Iris pigment epithelial cell (primary cell): Measurements from ENCODE around the gene CCDC149.

ENCODE experiments used
- DNase-seq: peaks from one replicate; pipeline ENCODE4 v3.0.0-alpha.2; 2011; ENCODE audit warnings: low read depth

Gene CCDC149

DNA sequence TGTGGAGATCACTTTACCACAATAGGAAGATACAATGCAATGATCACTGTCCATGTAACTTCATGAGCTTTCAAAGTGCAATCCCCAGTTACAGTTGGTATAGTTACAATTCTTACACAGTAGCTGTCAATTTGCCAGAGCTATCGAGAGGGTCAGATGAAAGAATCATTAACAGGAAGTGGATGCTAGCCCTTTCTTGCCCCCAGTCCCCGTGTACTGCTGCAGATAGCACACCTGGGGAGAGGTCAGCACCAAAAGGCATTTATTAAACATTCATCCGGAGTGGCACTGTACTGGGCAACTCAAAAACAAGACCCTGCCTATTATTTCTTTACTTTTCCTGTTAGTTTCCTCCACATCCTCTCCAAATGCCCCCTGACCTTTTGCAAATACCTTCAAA is 69.7 kb downstream of the CCDC149 start:
- DNase-seq: no peak

DNA sequence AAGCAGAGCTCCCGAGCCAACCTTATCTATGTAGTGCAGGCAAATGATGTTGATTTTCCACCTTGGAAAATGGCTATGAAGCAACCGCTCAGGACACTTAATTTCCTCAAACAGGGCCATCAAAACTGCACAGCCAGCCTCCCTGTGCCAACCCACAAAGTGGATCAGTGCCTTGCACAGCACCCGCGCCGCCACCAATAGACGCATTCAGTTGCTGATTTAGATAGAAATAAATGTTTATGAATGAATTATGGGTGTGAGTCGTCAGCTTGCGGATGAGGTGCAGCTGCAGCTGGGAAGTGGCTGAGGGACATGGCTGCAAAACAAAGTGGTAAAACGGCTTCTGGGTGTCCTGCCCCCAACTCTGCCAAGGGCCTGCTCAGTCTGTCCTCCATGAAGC is 70.5 kb downstream of the CCDC149 start:
- DNase-seq: no peak

DNA sequence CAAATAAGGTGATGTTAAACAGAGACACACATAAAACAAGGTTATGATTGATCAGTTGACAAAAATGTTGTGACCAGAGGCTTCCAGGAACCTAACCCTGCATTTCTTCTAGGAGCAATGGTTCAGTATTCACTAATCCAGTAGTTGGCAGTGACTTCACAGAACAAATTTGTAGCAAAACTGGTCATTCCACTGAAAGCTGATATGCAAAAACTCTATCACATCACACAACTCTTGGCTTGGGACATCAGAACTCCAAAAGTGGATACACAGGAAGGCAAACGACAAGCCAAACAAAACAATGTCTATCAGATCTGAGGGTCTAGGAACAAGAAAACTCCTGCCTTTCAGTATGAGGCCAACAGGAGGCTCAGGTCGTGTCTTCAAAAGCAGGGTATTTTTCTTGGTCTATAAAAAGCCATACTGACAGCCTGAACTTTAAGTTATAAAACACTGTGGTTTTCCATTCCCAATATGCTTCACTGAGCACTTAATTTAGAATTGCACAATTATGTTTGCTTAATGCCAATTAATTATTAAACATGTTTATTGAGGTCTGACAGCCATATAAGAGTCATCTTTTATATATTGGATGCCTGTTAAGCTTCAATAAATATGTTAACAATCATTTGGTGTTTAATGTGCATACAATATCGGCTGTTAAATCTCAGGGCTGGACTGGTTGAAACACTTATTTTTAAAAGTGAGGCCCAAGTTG is 71.9 kb downstream of the CCDC149 start:
- DNase-seq: no peak

DNA sequence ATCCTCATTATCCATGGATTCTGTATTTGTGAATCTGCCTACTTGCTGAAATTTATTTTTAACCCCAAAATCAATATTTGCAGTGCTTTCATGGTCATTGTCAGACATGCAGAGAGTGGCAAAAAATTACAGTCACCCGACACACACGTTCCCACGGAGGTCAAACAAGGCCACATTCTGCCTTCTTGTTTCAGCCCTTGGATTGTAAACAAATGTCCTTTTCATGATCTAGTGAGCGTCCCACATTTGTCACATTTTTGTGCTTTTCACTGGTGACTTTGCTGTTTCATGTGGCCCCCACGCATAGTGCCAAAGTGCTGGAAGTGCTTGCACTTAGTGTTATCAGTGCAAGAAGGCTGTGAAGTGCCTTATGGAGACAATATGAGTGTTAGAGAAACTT is 72.5 kb downstream of the CCDC149 start:
- no peak for DNase-seq

DNA sequence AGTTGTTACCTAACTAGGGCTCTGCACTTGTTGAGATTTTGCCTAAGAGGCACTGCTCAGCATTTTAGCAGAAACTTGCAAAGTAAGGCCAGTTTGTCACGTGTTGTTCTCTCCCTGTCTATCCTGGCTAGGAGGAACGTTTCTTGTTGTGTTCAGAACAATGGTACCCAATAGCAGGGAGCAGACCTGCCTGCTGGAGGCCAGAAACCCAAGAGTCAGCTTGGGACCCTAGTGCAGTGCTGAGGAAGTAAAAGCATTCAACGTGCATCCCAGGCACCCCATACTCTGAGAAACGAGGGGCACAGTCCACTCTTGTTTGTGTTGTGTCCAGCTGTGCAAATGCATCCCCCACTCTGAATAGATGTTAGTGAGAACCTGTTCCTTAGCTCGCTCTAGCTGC is 75.1 kb downstream of the CCDC149 start:
- DNase-seq: no peak

DNA sequence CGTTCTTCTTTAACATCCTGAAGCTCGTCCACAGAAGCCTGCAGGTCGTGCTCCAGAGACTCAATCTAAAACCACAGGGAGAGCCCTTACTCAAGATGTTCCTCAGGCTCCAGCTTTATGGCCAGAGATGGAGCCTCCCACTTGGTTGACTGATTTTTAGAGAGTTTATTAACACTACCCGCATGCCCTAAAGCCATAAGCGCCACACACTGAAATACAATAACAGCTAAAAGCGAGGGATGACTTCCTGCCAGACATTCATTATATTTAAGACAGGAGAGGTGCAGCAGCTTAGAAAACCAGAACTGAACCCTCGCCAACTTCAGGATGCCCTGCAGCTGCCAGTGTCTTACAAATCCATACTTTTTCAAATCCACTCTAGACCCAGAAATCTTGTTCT is 75.5 kb downstream of the CCDC149 start:
- DNase-seq: no peak

DNA sequence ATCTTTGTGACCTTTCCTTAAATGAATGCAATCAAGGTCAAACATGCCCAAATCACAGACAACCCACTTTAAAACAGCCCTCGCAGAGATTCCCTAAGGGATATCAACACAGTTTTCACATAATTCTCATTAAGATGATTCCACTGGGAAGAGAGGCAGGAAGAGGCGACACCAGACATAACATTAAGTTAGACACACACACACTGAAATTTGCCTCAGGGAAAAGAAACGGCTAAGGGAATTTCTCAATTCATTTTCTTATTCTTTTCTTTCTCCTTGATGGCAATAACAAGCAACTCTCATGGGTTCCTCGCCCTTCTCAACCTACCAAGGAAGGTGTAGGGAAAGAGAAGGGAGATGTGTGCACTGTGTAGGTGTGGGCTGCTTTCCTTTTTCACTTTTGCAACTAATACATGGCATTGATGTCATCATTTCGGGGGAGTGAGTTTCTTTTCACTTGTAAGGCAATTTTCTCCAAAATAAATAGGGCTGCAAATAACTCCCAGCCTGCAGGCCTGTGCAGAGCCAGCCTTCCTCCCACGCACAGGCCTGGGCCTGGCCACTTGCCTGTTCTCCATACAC is 76.1 kb downstream of the CCDC149 start:
- no peak for DNase-seq

DNA sequence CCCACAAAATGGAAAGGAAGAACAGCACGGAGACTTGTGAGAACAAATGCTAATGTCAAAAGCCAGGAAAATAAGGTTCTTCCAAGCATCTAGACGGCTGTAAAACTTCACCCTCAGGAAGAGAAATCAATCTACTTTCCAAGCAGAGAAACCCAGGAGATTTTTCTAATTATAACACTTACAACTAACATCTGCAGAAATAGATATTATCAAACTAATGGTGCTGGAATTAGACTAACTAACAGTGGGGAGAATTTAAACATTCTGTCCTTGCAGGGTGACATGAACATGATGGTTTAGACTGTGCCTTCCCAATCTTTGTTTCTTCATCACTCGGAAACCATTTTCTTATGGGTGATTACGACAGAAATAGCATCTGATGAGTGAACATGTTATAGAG is 77.1 kb downstream of the CCDC149 start:
- DNase-seq: no peak

DNA sequence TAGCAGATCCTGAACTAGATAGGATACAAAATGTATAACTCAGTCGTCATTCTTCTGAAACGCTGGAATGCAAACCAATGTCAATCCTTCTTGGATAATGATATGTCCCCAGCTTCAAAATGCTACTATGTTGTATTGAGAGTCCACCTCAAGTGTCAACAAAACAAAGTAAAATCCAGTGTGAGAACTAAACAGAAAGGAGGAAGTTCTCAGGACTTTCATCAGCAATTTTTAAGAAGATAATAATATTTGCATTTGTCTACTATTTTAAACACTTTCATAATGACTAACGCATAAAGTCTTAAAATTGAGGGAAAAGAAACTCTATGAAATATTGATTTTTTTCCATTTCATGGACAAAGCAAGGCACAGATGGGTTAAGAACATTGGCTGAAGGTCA is 81.2 kb downstream of the CCDC149 start:
- no peak for DNase-seq

DNA sequence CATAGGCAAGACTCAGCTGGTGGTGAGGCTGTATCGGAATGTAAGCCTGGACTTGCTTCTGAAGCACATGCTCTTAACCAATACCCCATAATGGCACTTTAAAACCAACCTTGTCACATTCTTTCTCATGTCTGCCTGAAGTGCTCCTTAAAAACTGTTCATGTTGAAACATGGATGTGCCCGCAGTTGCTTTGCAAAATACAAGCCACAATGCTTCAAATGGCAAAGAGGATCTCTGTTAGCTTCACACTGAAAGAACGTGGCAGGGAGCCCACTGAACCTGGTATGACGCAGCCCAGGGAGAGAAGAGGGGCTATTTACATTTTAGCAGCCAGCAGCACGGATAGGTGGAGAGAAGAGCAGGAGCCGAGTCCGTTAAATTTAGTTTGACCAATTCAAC is 88.1 kb downstream of the CCDC149 start:
- DNase-seq: no peak

DNA sequence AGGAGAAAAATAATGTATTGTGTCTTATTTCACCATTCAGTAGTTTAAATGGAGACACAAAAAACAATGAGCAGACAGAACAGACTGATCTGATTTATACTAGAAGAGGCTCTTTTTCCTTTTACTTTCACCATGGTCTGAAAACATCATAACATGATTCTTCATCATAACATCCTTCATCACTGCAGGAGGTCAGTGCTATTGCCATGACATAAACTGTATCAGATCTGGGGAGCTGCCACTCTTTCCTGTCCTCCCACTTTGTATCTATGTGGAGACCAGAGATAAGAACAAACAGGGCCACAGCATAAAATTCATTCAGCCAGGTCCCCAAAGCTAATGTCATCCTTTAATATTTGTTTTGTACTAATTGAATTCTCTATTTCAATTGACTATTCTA is 92.3 kb downstream of the CCDC149 start:
- no peak for DNase-seq

DNA sequence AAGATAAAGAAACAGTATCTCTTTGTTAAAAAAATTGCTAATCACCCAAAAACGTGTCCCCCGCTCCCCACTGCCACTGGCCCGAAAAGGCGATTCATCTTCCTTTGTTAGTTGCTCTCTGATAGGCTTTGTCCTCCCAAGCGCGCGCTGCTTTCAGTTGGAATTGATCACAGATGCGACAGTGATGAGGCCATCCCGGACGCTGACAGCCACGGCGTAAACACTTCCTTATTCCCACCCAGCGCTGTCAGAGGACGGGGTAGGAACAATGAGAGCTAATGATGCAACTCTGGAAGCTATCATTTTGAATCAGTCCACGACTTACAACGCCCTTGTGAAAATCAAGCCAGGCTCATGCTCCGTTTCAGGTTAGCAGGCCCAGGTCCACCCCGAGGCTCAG is 96.0 kb downstream of the CCDC149 start:
- no peak for DNase-seq

DNA sequence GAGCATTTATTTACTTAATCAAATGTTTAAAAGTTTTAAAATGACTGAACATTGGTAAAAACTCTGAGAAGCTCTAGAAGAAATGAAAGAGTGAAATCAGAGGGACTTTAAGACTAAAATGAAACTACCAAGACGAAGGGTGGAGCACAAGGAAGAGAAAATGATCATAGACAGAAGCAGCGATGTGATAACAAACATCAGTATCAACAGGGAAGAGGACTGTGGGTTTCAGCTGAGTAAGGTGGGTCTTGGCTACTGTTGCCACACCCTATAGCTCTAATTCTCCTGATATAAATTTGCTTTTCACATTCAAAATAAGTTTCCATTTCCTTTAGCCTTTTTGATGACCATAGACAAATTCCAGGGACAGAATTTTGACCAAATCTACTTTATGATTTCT is 99.1 kb downstream of the CCDC149 start:
- no peak for DNase-seq

DNA sequence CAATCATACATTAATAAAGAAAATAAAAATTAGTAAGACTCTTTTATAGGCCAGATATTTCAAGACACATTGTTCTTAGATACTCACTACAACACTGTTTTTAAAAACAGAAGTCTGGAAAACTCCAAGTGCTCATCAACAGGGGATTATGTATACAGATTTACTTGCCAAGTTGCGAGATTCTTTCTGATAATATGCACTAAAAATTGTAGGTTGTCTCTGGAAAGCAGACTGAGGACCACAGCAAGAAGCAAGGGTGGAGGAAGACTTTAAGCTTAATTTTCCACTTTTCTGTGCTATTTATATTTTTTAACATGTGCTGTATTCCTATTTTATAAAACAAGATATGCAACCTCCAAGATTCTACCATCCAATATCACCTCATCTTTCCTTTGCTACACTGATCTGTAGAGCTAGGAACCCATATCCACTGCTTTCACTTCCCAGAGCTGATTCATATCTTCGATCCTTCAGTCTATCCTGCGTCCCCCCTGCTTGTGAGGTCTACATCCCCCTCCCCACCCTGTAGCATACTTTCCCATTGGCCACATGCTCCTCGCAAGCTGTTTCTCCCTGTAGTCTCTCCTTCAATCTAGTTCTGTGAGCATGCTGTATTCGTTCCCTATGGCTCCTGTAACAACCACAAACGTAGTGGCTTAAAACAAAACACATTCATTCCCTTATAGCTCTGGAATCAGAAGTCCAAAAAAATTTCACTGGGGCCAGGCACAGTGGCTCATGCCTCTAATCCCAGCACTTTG is 101.8 kb downstream of the CCDC149 start:
- no peak for DNase-seq

DNA sequence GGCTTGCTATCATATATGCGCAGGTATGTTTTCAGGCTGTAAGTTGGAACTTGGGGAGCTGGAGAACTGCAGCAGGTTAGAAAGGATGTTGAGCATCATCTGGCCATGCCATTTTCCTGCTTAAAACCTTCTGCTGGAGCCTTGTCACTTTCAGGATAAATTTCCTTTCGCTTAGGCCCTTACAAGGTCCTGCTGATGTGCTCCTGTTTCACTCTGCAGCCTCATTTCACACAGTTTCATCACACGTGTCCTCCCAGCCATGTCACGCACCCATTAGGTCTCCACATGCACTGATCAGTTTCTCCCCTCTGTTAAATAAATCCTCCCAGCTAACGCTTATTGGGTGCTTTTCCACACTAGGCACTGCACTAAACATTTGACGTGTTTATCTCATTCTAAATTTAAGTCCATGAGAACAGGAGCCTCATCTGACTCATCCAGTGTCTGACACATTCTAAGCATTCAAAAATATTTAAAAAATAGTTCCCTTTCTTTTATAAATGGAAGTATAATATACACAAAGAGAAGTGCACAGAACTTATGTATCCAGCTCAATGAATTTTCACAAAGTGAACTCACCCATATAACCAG is 102.9 kb downstream of the CCDC149 start:
- peak; percentile 44 for DNase-seq

DNA sequence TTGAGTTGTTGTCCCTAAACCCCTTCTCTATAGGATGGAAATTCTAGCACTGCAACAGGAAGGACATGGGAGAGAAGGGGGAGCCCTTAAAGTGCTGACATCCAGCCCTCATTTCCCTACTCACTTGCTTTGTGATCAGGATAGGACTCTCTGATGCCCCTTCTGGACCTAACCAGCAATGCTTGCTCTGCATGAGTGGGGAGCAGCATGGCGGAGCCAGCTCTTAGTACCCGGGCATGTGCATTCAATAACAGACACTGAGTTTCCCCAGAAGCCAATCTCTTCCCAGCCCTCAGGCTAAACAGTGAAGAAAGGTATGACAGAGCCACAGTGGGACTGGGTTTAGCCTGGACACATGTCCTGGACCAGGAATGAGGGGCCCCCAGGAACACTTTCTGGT is 103.5 kb downstream of the CCDC149 start:
- no peak for DNase-seq

DNA sequence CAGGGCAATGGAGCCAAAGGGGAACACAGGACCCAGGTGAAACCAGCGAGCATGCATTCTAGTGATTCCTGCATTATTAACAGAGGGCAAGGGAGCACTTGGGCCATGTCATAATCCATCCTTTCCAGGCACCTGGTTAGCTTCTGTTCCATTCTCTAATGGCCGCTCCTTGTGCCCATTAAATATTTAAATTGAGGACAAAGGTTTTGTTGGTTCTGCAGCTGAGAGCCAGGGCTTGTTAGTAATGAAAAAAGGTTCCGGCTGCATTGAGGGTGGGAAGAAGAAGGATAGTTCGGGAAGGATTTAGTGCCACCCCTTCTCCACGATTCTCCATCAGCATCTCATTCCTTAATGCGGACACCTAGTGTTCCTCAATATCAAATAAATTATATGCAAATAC is 103.9 kb downstream of the CCDC149 start:
- no peak for DNase-seq

DNA sequence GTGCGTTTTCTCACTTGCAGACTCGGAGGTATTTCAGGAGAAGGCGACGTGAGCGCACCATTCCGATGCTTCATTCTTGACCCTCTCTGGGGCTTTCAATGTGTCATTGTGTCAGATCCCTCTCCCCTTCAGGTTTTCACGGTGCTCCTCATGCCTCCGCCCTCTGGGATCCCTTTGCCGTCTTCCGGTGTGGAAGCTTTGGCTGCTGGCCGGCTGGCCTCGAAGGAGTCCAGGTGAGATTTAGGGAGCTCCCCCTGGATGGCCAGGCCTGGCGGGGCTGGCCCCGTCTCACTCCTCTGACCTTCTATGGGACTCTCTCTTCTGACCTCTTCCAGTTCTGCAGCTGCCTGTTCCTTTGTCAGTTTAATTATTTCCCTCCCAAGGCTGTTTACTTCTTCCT is 104.6 kb downstream of the CCDC149 start:
- DNase-seq: no peak

DNA sequence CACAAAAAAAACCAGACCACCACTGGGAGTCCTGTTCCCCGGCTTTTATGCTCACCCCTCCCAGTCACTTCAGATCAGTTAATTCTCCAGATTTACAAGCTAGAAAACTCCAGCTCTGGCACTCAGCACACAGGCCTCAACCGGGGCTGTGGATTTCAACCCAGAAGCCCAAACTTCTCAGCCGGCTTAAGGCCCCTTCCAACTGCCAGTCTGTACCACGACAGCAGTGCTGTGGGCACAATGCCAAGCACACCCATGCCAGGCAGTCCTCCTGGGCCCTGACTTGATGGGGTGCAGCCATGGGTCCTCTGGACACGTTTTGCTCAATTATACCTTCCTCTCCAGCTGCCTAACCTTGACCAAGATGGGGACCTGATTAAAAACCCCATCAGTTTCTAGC is 105.2 kb downstream of the CCDC149 start:
- DNase-seq: no peak

DNA sequence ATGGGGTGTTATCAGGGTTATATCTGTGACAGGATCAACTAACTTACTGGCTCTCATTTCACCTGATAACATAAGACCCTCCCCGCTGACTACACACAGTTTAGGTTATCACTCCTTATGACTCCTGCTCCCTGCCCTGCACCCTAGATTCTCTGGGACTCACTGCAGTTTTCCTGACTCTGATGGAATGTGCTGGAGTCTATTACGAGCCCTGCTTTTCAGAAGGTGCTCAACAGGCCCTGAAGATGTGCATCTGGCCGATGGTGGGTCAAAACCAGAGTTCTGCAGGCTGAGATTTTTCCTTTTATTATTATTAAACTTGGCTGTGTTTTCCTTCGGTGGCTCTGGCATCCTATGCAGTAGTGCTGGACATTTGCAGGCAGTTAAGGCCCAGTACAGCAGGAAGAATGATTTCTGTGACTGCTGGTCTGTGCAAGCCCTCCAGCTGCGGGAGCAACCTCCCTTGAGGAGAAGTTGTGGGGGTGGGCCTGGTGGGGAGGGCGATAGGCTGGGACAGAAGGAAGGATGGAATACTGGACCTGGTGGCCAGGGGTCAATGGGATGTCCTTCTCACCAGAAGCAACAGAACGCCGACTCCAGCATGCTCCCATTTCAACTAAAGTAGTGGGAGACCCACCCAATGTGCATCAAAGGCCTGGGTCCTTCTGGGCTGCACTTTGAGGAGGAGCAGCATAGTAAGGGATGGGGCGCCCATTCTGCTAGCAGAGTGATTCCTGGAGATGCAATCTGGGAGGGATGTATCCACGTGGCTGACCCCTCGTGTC is 106.4 kb downstream of the CCDC149 start:
- DNase-seq: no peak

DNA sequence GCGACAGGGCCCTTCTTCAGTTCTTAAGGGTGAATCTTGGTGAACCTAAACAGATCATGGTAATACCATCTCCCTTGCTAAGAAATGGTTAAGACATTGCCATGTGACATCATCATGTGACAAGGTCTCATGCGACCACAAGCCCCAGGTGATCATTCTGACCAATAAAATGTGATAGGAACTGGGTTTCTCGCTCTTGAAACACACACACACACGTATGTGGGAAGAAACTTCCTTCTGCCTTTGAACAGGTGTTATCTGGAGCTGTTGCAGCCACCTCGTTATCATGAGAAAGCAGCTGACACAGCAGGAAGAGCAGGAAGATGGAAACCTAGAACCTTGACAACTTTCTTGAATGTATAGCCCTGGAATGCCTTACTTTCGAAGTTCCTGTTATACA is 107.3 kb downstream of the CCDC149 start:
- DNase-seq: no peak

DNA sequence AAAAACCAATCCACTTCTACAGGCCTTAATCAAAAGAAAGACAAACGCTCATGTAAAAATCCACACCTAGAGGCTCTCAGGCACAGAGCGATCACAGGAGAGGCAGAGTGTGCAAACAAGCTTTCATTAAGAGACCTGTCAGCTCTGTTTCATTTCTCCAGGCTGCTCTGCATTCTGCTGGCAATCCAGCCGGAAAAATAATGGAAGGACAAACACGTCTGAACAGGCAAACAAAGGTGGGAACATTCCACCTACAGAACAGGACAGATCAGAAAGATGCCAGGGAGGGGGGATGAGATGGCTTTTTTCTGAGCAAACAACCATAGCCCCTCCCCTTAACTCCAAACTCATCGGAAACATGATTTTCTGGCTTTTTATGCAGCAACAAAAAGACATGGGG is 107.8 kb downstream of the CCDC149 start:
- no peak for DNase-seq
